HL-60 (cell line): Measurements from ENCODE around the gene LHFPL6.

Experiments used
- CTCF ChIP-seq: IDR thresholded peaks from one replicate; pipeline ENCODE4 v1.5.1; 2011; ENCODE audit warnings: low read length, control low read depth, inconsistent platforms; ENCODE audit not compliant: insufficient read depth
- GABPA ChIP-seq: IDR thresholded peaks from 2 replicates; pipeline ENCODE4 v1.6.1; 2012; ENCODE audit warnings: low read depth
- POLR2AphosphoS5 ChIP-seq: IDR thresholded peaks from 2 replicates; pipeline ENCODE4 v1.6.1; 2012; ENCODE audit warnings: low read depth

- no peak for TF ChIP-seq CTCF
- no peak for TF ChIP-seq GABPA
- TF ChIP-seq POLR2AphosphoS5, result no peak
Observed at GRCh38 chr13:39635564-39635963, 32.6 kb upstream of the LHFPL6 start.
